GM23338 (cell line): ENCODE measurements around the gene CGB2. TPM values are rescaled to one million over a fixed set of nuclear protein-coding genes. Genes with fewer than 3 reads are reported as not detected.
"Not testable (repeated sequence)": the region's sequence is repeated elsewhere in the genome, so short reads cannot be mapped to it uniquely, and the experiment has no call there.

Experiments
- ATAC-seq: fragments of 200-7000 bp; cut with Tn5 transposase; 3 replicates; pipeline ENCODE4 v1.9.1; 2020
- DNase-seq: peaks from one replicate; pipeline ENCODE4 v3.0.0-alpha.2; 2015; ENCODE audit warnings: low spot score
- H2AFZ ChIP-seq: fragments of 200-600 bp; sonication (generic); 2 replicates; pipeline ENCODE4 v1.8.0; 2016; ENCODE audit warnings: antibody characterized with exemption, mild to moderate bottlenecking, moderate library complexity
- H3F3A ChIP-seq: fragments of 200-600 bp; sonication (generic); replicated peaks from 2 replicates; pipeline ENCODE4 v1.8.0; 2017; ENCODE audit warnings: antibody characterized with exemption, mixed run types, low read depth
- H3K27ac ChIP-seq: fragments of 200-600 bp; sonication (generic); 2 replicates; pipeline ENCODE4 v1.6.1; 2016; ENCODE audit warnings: low read depth
- H3K27me3 ChIP-seq: fragments of 200-600 bp; sonication (generic); 2 replicates; pipeline ENCODE4 v1.8.0; 2016; ENCODE audit warnings: mild to moderate bottlenecking, mixed run types, moderate library complexity; ENCODE audit not compliant: insufficient read depth
- H3K36me3 ChIP-seq: fragments of 200-600 bp; sonication (generic); 2 replicates; pipeline ENCODE4 v1.8.0; 2016; ENCODE audit warnings: mild to moderate bottlenecking; ENCODE audit not compliant: insufficient read depth
- H3K4me1 ChIP-seq: fragments of 200-600 bp; sonication (generic); 2 replicates; pipeline ENCODE4 v1.8.0; 2016; ENCODE audit warnings: mild to moderate bottlenecking, moderate library complexity; ENCODE audit not compliant: insufficient read depth
- H3K4me2 ChIP-seq: fragments of 200-600 bp; sonication (generic); 2 replicates; pipeline ENCODE4 v1.7.1; 2017; ENCODE audit warnings: mixed run types
- H3K4me3 ChIP-seq: fragments of 200-600 bp; sonication (generic); 2 replicates; pipeline ENCODE4 v1.6.1; 2016; ENCODE audit warnings: mixed run types
- H3K79me2 ChIP-seq: fragments of 200-600 bp; sonication (generic); replicated peaks from 2 replicates; pipeline ENCODE4 v1.8.0; 2017; ENCODE audit warnings: mild to moderate bottlenecking; ENCODE audit not compliant: insufficient read depth
- H3K9me2 ChIP-seq: fragments of 200-600 bp; sonication (generic); 2 replicates; pipeline ENCODE4 v1.8.0; 2017; ENCODE audit not compliant: insufficient read depth
- H4K20me1 ChIP-seq: fragments of 200-600 bp; sonication (generic); replicated peaks from 2 replicates; pipeline ENCODE4 v1.8.0; 2017; ENCODE audit warnings: mild to moderate bottlenecking; ENCODE audit not compliant: insufficient read depth
- H3K27ac Mint-ChIP-seq: 2 replicates; pipeline ENCODE4 v1.8.0; 2020; ENCODE audit warnings: inconsistent platforms, mild to moderate bottlenecking, moderate library complexity, mixed read lengths
- H3K27me3 Mint-ChIP-seq: 3 replicates; pipeline ENCODE4 v1.8.0; 2022; ENCODE audit warnings: low read depth, mild to moderate bottlenecking, moderate library complexity, mixed read lengths, inconsistent platforms; ENCODE audit not compliant: insufficient read depth, poor library complexity
- H3K36me3 Mint-ChIP-seq: 3 replicates; pipeline ENCODE4 v1.8.0; 2021; ENCODE audit warnings: low read depth, mild to moderate bottlenecking, inconsistent platforms, moderate library complexity, mixed read lengths
- H3K4me1 Mint-ChIP-seq: 3 replicates; pipeline ENCODE4 v1.8.0; 2020; ENCODE audit warnings: mild to moderate bottlenecking, inconsistent platforms, mixed read lengths
- H3K4me3 Mint-ChIP-seq: 3 replicates; pipeline ENCODE4 v1.8.0; 2021; ENCODE audit warnings: moderate library complexity, mild to moderate bottlenecking, inconsistent platforms, mixed read lengths
- H3K9me3 Mint-ChIP-seq: 3 replicates; pipeline ENCODE4 v1.8.0; 2020; ENCODE audit warnings: moderate library complexity, mild to moderate bottlenecking, inconsistent platforms, mixed read lengths
- CREB1 ChIP-seq: fragments of 250-450 bp; sonication (Bioruptor Pico); IDR thresholded peaks from 2 replicates; pipeline ENCODE4 v1.5.0; 2020; ENCODE audit warnings: low read depth, mild to moderate bottlenecking, moderate library complexity
- CTCF ChIP-seq, 2 experiments: fragments of 200-600 bp in 1 of 2; sonication (generic) in 1 of 2; conservative IDR thresholded peaks; 2 replicates each; pipeline versions ENCODE4 v1.5.1 to v1.6.1; 2016 to 2017; ENCODE audit warnings: antibody characterized with exemption in 2 of 2, low read depth in 2 of 2, mild to moderate bottlenecking in 2 of 2, moderate library complexity in 1 of 2
- EZH2 ChIP-seq: fragments of 200-600 bp; sonication (generic); IDR thresholded peaks from one replicate; pipeline ENCODE4 v1.8.0; 2017; ENCODE audit warnings: antibody characterized with exemption, mild to moderate bottlenecking, low read depth; ENCODE audit not compliant: unreplicated experiment
- JUNB ChIP-seq: IDR thresholded peaks from one replicate; pipeline ENCODE4 v1.6.1; 2016; ENCODE audit warnings: antibody characterized with exemption; ENCODE audit not compliant: unreplicated experiment
- POLR2AphosphoS5 ChIP-seq: IDR thresholded peaks from 2 replicates; pipeline ENCODE4 v1.6.1; 2016; ENCODE audit warnings: antibody characterized with exemption, low read depth
- STAT1 ChIP-seq: IDR thresholded peaks from one replicate; pipeline ENCODE4 v1.6.1; 2016; ENCODE audit warnings: antibody characterized with exemption; ENCODE audit not compliant: unreplicated experiment
- ZNF331 ChIP-seq: fragments of 250-450 bp; sonication (Bioruptor Pico); IDR thresholded peaks from 2 replicates; pipeline ENCODE4 v1.5.0; 2020; ENCODE audit warnings: low read depth, mild to moderate bottlenecking, moderate library complexity
- polyA plus RNA-seq: library from polyadenylated mRNA; unstranded; fragments of >200 nt; fragmentation: Nextera tagmentation; extraction: Ambion mirVana; gene quantifications from 2 replicates; pipeline ENCODE4 v1.2.1, GENCODE V29; 2016
- total RNA-seq: library from RNA; depleted of rRNA; stranded (reverse); fragments of >200 nt; shearing (Covaris generic); gene quantifications from 2 replicates; pipeline ENCODE4 v1.2.3, GENCODE V29; 2014

Gene CGB2
- total and polyA plus RNA-seq, 2 experiments from 2014 or later: 0.57 TPM; not detected in 1

- peaks cover 19% of the 10 kb centered on the region; the same call in 1 of the 2 replicates for H3K4me1 ChIP-seq
- no peaks in the 10 kb centered on the region for H3K9me2 ChIP-seq
- peaks cover 31% of the 10 kb centered on the region for H3K36me3 Mint-ChIP-seq
- no peak within 1 kb of the TSS for H3K27ac Mint-ChIP-seq
- H3K4me2 ChIP-seq: peak within 1 kb of the TSS; percentile 92
- H3K79me2 ChIP-seq: no peaks in the 10 kb centered on the region
- peak within 1 kb of the TSS; percentile 64 for H3K4me3 ChIP-seq
- H3K27me3 ChIP-seq: peaks cover 35% of the 10 kb centered on the region
- H3K27me3 Mint-ChIP-seq: peaks cover 30% of the 10 kb centered on the region
- peak; percentile 63 for DNase-seq
- H3K9me3 Mint-ChIP-seq: peaks cover 3% of the 10 kb centered on the region; the same call in 1 of the 3 replicates
- H3K27ac ChIP-seq: no peak within 1 kb of the TSS
- H3F3A ChIP-seq: 0 out of 2 replicates have a peak, but pooled peaks cover 3% of the 10 kb centered on the region
- no peaks in the 10 kb centered on the region for H3K36me3 ChIP-seq
- peak within 1 kb of the TSS; percentile 63 for H3K4me3 Mint-ChIP-seq
- peaks cover 22% of the 10 kb centered on the region for H3K4me1 Mint-ChIP-seq
- H4K20me1 ChIP-seq: no peaks in the 10 kb centered on the region; the same call in 1 of the 2 replicates
- peak in 1 of 2 experiments; percentile 17; a peak in 3 of 4 replicates for TF ChIP-seq CTCF (conservative IDR thresholded peaks at IDR 0.05; ENCODE audit: low read depth in 2 of 2)
- no peak for TF ChIP-seq ZNF331
- H2AFZ ChIP-seq: no peak within 1 kb of the TSS
- no peak; the same call in 2 of the 3 replicates for ATAC-seq
Observed at GRCh38 chr19:49017041-49017665, 14.5 kb upstream of the CGB2 start, which contains the start of gene LHB. Gene LHB, minus strand, starts transcription at chr19:49017091. Its CDS starts 10 bp downstream, at chr19:49017081.

- no peaks in the 10 kb centered on the region for H3K9me2 ChIP-seq
- DNase-seq (peak; percentile 83), ATAC-seq (peak; percentile 67)
- Mint-ChIP-seq H3K4me3 (peak overlapping the region; percentile 69; the same call in 2 of the 3 replicates), H3K4me1 (peaks cover 22% of the 10 kb centered on the region), H3K36me3 (peaks cover 25% of the 10 kb centered on the region), H3K9me3 (peaks cover 3% of the 10 kb centered on the region; the same call in 1 of the 3 replicates), H3K27ac (no peak overlapping the region), H3K27me3 (peaks cover 31% of the 10 kb centered on the region)
- no peaks in the 10 kb centered on the region for H3K79me2 ChIP-seq
- H3K27ac ChIP-seq: no peak overlapping the region
- peaks cover 35% of the 10 kb centered on the region for H3K27me3 ChIP-seq
- H4K20me1 ChIP-seq: no peaks in the 10 kb centered on the region; the same call in 1 of the 2 replicates
- TF ChIP-seq ZNF331: no peak
- peak; percentile 12; the same call in 1 of the 2 replicates for TF ChIP-seq POLR2AphosphoS5
- no peak for TF ChIP-seq EZH2
- peak in 1 of 2 experiments; percentile 34; a peak in 3 of 4 replicates for TF ChIP-seq CTCF (conservative IDR thresholded peaks at IDR 0.05; ENCODE audit: low read depth in 2 of 2)
- TF ChIP-seq CREB1 (CRISPR knock-in tag): 0 out of 2 replicates have a peak, but pooled peaks have one; percentile 19
- TF ChIP-seq JUNB: no peak
- TF ChIP-seq STAT1: no peak
- peaks cover 19% of the 10 kb centered on the region; the same call in 1 of the 2 replicates for H3K4me1 ChIP-seq
- H2AFZ ChIP-seq: no peak overlapping the region
- 0 out of 2 replicates have a peak, but pooled peaks cover 3% of the 10 kb centered on the region for H3F3A ChIP-seq
- no peaks in the 10 kb centered on the region for H3K36me3 ChIP-seq
- peak overlapping the region; percentile 64 for H3K4me3 ChIP-seq
- peak overlapping the region; percentile 92 for H3K4me2 ChIP-seq
Observed at GRCh38 chr19:49017666-49018351, 13.9 kb upstream of the CGB2 start.

- Mint-ChIP-seq H3K36me3 (peaks cover 21% of the 10 kb centered on the region), H3K4me1 (peaks cover 22% of the 10 kb centered on the region), H3K27me3 (peaks cover 29% of the 10 kb centered on the region), H3K4me3 (peak overlapping the region; percentile 69)
- not testable (repeated sequence) for H3K79me2 ChIP-seq, H3K27ac ChIP-seq, H3F3A ChIP-seq, H2AFZ ChIP-seq, H3K36me3 ChIP-seq, H3K27ac Mint-ChIP-seq, H3K9me3 Mint-ChIP-seq, H4K20me1 ChIP-seq, DNase-seq, H3K9me2 ChIP-seq
- peak overlapping the region; percentile 64 for H3K4me3 ChIP-seq
- peaks cover 19% of the 10 kb centered on the region; the same call in 1 of the 2 replicates for H3K4me1 ChIP-seq
- peak overlapping the region; percentile 92 for H3K4me2 ChIP-seq
- peaks cover 35% of the 10 kb centered on the region for H3K27me3 ChIP-seq
- peak; percentile 2; the same call in 2 of the 3 replicates for ATAC-seq
Observed at GRCh38 chr19:49018388-49019241, 13.1 kb upstream of the CGB2 start.
